ENCODE results near the gene NDRG2. TPM values are rescaled to one million over a fixed set of nuclear protein-coding genes. Genes with fewer than 3 reads are reported as not detected.

The NDRG2 gene
- total RNA-seq, 1 experiment from 2014 or later = 18.9 TPM

DNA sequence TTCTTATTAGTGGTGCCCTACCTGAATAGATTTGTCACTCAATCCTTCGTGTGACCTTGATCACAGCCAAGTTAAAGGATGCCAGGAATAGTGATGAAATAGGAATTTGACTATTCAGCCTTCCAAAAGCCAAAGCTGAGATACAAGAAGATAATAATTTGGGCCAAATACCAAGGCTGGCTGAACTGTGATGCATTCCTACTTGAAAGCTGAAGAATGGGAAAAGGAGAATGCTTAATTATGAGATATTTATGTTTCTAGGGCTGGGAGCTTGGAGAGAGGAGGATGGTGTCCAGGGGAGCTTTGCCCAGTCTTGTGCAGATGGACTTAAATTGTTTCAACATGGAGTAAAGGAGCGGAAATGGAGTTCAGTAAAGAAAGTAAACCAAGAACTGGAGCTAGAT, 22.5 kb upstream of the NDRG2 start (continued):
- no peak for TF ChIP-seq SRF (IDR thresholded peaks at IDR 0.05; ENCODE audit: low read depth)
- TF ChIP-seq SIN3A (IDR thresholded peaks at IDR 0.05; ENCODE audit: low read depth) = no peak
- TF ChIP-seq EGR1 (IDR thresholded peaks at IDR 0.05; ENCODE audit: low read depth) = no peak
- TF ChIP-seq POLR2AphosphoS5 (IDR thresholded peaks at IDR 0.05; ENCODE audit: low read depth, low read length) = no peak
- no peak for TF ChIP-seq ZFX (IDR thresholded peaks at IDR 0.05)
- TF ChIP-seq YY1 (IDR thresholded peaks at IDR 0.05; ENCODE audit: extremely low read depth, insufficient replicate concordance, low read depth, low read length) = no peak
- TF ChIP-seq, protein P1, sequence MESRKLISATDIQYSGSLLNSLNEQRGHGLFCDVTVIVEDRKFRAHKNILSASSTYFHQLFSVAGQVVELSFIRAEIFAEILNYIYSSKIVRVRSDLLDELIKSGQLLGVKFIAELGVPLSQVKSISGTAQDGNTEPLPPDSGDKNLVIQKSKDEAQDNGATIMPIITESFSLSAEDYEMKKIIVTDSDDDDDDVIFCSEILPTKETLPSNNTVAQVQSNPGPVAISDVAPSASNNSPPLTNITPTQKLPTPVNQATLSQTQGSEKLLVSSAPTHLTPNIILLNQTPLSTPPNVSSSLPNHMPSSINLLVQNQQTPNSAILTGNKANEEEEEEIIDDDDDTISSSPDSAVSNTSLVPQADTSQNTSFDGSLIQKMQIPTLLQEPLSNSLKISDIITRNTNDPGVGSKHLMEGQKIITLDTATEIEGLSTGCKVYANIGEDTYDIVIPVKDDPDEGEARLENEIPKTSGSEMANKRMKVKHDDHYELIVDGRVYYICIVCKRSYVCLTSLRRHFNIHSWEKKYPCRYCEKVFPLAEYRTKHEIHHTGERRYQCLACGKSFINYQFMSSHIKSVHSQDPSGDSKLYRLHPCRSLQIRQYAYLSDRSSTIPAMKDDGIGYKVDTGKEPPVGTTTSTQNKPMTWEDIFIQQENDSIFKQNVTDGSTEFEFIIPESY (IDR thresholded peaks at IDR 0.05; ENCODE audit: extremely low read depth, insufficient replicate concordance, low read length) = no peak
- no peak for TF ChIP-seq EZH2 (IDR thresholded peaks at IDR 0.05)

- Histone ChIP-seq H3K27me3 (ENCODE audit: insufficient read depth, low read length) (no peaks in the 10 kb centered on the region), H2AFZ (ENCODE audit: low read depth, low read length, poor library complexity, severe bottlenecking) (no peak overlapping the region), H3K36me3 (ENCODE audit: control insufficient read depth in 1 of 2, insufficient read depth in 2 of 2, low read length in 2 of 2) (no peaks in the 10 kb centered on the region), H3K4me1 (ENCODE audit: control insufficient read depth in 1 of 2, insufficient read depth in 2 of 2, low read length in 2 of 2) (no peaks in the 10 kb centered on the region), H3K27ac (ENCODE audit: low read depth, low read length) (no peak overlapping the region), H3K9ac (ENCODE audit: low read length) (no peak overlapping the region), H3K4me2 (ENCODE audit: low read length) (no peak overlapping the region), H3K79me2 (ENCODE audit: insufficient read depth, low read length) (no peaks in the 10 kb centered on the region), H4K20me1 (ENCODE audit: insufficient read depth) (no peaks in the 10 kb centered on the region), H3K9me2 (ENCODE audit: insufficient read depth) (no peaks in the 10 kb centered on the region), H3K4me3 (replicated peaks in 1 of 2; ENCODE audit: low read depth in 1 of 2, low read length in 2 of 2) (no peak overlapping the region), H3K9me3 (ENCODE audit: control insufficient read depth in 1 of 2, insufficient read depth in 1 of 2, low read depth in 1 of 2, low read length in 2 of 2) (no peaks in the 10 kb centered on the region)
- no peak for ATAC-seq
- TF ChIP-seq POLR2A (IDR thresholded peaks at IDR 0.05; ENCODE audit: borderline replicate concordance, extremely low read depth, insufficient read depth, insufficient read length) (no peak), SP1 (IDR thresholded peaks at IDR 0.05; ENCODE audit: low read depth) (no peak), JUND (IDR thresholded peaks at IDR 0.05) (no peak)
- TF ChIP-seq, protein P2, sequence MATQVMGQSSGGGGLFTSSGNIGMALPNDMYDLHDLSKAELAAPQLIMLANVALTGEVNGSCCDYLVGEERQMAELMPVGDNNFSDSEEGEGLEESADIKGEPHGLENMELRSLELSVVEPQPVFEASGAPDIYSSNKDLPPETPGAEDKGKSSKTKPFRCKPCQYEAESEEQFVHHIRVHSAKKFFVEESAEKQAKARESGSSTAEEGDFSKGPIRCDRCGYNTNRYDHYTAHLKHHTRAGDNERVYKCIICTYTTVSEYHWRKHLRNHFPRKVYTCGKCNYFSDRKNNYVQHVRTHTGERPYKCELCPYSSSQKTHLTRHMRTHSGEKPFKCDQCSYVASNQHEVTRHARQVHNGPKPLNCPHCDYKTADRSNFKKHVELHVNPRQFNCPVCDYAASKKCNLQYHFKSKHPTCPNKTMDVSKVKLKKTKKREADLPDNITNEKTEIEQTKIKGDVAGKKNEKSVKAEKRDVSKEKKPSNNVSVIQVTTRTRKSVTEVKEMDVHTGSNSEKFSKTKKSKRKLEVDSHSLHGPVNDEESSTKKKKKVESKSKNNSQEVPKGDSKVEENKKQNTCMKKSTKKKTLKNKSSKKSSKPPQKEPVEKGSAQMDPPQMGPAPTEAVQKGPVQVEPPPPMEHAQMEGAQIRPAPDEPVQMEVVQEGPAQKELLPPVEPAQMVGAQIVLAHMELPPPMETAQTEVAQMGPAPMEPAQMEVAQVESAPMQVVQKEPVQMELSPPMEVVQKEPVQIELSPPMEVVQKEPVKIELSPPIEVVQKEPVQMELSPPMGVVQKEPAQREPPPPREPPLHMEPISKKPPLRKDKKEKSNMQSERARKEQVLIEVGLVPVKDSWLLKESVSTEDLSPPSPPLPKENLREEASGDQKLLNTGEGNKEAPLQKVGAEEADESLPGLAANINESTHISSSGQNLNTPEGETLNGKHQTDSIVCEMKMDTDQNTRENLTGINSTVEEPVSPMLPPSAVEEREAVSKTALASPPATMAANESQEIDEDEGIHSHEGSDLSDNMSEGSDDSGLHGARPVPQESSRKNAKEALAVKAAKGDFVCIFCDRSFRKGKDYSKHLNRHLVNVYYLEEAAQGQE (IDR thresholded peaks at IDR 0.05; ENCODE audit: low read depth) = no peak
- intact Hi-C loops (cut with micrococcal nuclease) = no loop called here
- ChIA-PET CTCF (interaction anchor here (1.2 to 5.4 kb wide), 2 partner anchors 23 to 29 kb away, joined by 3 to 148 read pairs; no protein-coding TSS in a partner anchor), RAD21 (ENCODE audit: low non-redundant PET in 1 of 2, low total read pairs in 2 of 2, uncharacterized antibody in 2 of 2, unreplicated experiment in 2 of 2) (interaction anchor here (0.9 to 1.2 kb wide), 2 partner anchors 29 kb away, joined by 4 read pairs; no protein-coding TSS in a partner anchor), POLR2A (no interaction called here)
- DNase-seq (ENCODE audit: low read depth, low spot score) = no peak
- BruUV-seq (replicated peaks) = no TSS peak
Measured at GRCh38 chr14:21043974-21044618, 19.2 kb upstream of the NDRG2 start.

Data from HCT116 (cell line).